SK-N-SH (cell line): ENCODE results near the gene SASH1. TPM values are rescaled to one million over a fixed set of nuclear protein-coding genes. Genes with fewer than 3 reads are reported as not detected.

Experiments
- CTCF ChIA-PET: fragments of 300-600, 350-600 bp; formaldehyde crosslinking; extraction: SDS; loops from one replicate; lab custom pipeline; 2021; lab: Yijun Ruan, JAX
- POLR2A ChIA-PET: fragments of 350-600 bp; sonication (Branson Sonifier 250); formaldehyde crosslinking; extraction: SDS; loops from one replicate; lab custom pipeline; 2020; ENCODE audit warnings: antibody characterized with exemption, inconsistent platforms; lab: Yijun Ruan, JAX
- DNase-seq: peaks from one replicate; pipeline ENCODE4 v3.0.0; 2012
- H2AFZ ChIP-seq: fragments of 200-600 bp; sonication (generic); 2 replicates; pipeline ENCODE4 v1.8.1; 2016; ENCODE audit warnings: antibody characterized with exemption, mild to moderate bottlenecking, low read depth
- H3F3A ChIP-seq: fragments of 200-600 bp; sonication (generic); replicated peaks from 2 replicates; pipeline ENCODE3; 2016; ENCODE audit warnings: antibody characterized with exemption, mild to moderate bottlenecking; ENCODE audit not compliant: insufficient read depth
- H3K27ac ChIP-seq, 2 experiments: fragments of 200-500 bp in 1 of 2; fragments of 200-600 bp in 1 of 2; sonication (Bioruptor generic) in 1 of 2; sonication (generic), shearing (Covaris generic) in 1 of 2; 2 replicates each; pipeline versions ENCODE4 v1.5.1 to v1.6.1; 2014 to 2016; ENCODE audit warnings: low read depth in 2 of 2, inconsistent platforms in 1 of 2, low read length in 1 of 2, mild to moderate bottlenecking in 1 of 2, mixed read lengths in 1 of 2
- H3K27me3 ChIP-seq: fragments of 200-600 bp; sonication (generic), shearing (Covaris generic); 2 replicates; pipeline ENCODE4 v1.6.1; 2016; ENCODE audit warnings: mixed run types; ENCODE audit not compliant: insufficient read depth
- H3K36me3 ChIP-seq, 2 experiments: fragments of 200-500 bp in 1 of 2; fragments of 200-600 bp in 1 of 2; sonication (Bioruptor generic) in 1 of 2; sonication (generic) in 1 of 2; replicated peaks in 1 of 2; 2 replicates each; pipeline versions ENCODE3 to v1.5.1; 2014 to 2016; ENCODE audit warnings: low read length in 1 of 2, mild to moderate bottlenecking in 1 of 2; ENCODE audit not compliant: insufficient read depth in 2 of 2, control insufficient read depth in 1 of 2
- H3K4me1 ChIP-seq, 2 experiments: fragments of 200-500 bp in 1 of 2; fragments of 200-600 bp in 1 of 2; sonication (Bioruptor generic) in 1 of 2; sonication (generic), shearing (Covaris generic) in 1 of 2; 2 replicates each; pipeline versions ENCODE4 v1.5.1 to v1.6.1; 2014 to 2016; ENCODE audit warnings: low read depth in 1 of 2, low read length in 1 of 2, mixed run types in 1 of 2; ENCODE audit not compliant: insufficient read depth in 2 of 2, control insufficient read depth in 1 of 2
- H3K4me2 ChIP-seq: fragments of 200-600 bp; sonication (generic), shearing (Covaris generic); 2 replicates; pipeline ENCODE4 v1.6.1; 2017; ENCODE audit warnings: mixed run types
- H3K4me3 ChIP-seq, 2 experiments: fragments of 200-500 bp in 1 of 2; fragments of 200-600 bp in 1 of 2; sonication (Bioruptor generic) in 1 of 2; sonication (generic), shearing (Covaris generic) in 1 of 2; 2 replicates each; pipeline versions ENCODE4 v1.5.1 to v1.8.1; 2014 to 2016; ENCODE audit warnings: low read depth in 2 of 2, inconsistent platforms in 1 of 2, low read length in 1 of 2, mild to moderate bottlenecking in 1 of 2, mixed read lengths in 1 of 2, moderate library complexity in 1 of 2
- H3K79me2 ChIP-seq: fragments of 200-600 bp; sonication (generic); 2 replicates; pipeline ENCODE4 v1.8.1; 2017; ENCODE audit warnings: mild to moderate bottlenecking; ENCODE audit not compliant: insufficient read depth
- H3K9ac ChIP-seq: fragments of 200-600 bp; sonication (generic); 2 replicates; pipeline ENCODE4 v1.6.1; 2017; ENCODE audit warnings: mixed run types
- H3K9me2 ChIP-seq: fragments of 200-600 bp; sonication (generic); 2 replicates; pipeline ENCODE4 v1.6.1; 2017; ENCODE audit warnings: mixed run types
- H3K9me3 ChIP-seq: fragments of 200-600 bp; sonication (generic); 2 replicates; pipeline ENCODE4 v1.6.1; 2017; ENCODE audit warnings: mixed run types, mild to moderate bottlenecking, moderate library complexity
- H4K20me1 ChIP-seq: fragments of 200-600 bp; sonication (generic); 2 replicates; pipeline ENCODE4 v1.6.1; 2017; ENCODE audit warnings: mild to moderate bottlenecking, mixed run types; ENCODE audit not compliant: insufficient read depth
- EP300 ChIP-seq, 2 experiments: IDR thresholded peaks; 2 replicates each; pipeline versions ENCODE4 v1.4.0 to v1.6.1; 2012; ENCODE audit warnings: borderline replicate concordance in 1 of 2, low read depth in 1 of 2, low read length in 1 of 2
- EZH2phosphoT487 ChIP-seq: fragments of 200-600 bp; sonication (generic); IDR thresholded peaks from 2 replicates; pipeline ENCODE4 v1.6.1; 2017; ENCODE audit warnings: low read depth, mixed run types, mild to moderate bottlenecking, antibody characterized with exemption, moderate library complexity, borderline replicate concordance
- GABPA ChIP-seq: IDR thresholded peaks from 2 replicates; pipeline ENCODE4 v1.4.0; 2012; ENCODE audit warnings: low read depth, mild to moderate bottlenecking
- GATA2 ChIP-seq: sonication (generic); formaldehyde crosslinking; IDR thresholded peaks from 2 replicates; pipeline ENCODE4 v1.5.0; 2020; ENCODE audit warnings: mild to moderate bottlenecking, missing genetic modification reagents
- IRF3 ChIP-seq: fragments of 150-350 bp; IDR thresholded peaks from 2 replicates; pipeline ENCODE4 v1.6.1; 2016; ENCODE audit warnings: mild to moderate bottlenecking, low read depth, low read length
- JUND ChIP-seq: IDR thresholded peaks from 2 replicates; pipeline ENCODE4 v1.4.0; 2012
- MXI1 ChIP-seq: IDR thresholded peaks from 2 replicates; pipeline ENCODE4 v1.6.1; 2012; ENCODE audit warnings: mild to moderate bottlenecking, low read depth, low read length, improper control_type of control experiment
- PBX3 ChIP-seq: IDR thresholded peaks from 2 replicates; pipeline ENCODE4; 2012
- REST ChIP-seq: IDR thresholded peaks from 2 replicates; pipeline ENCODE4 v1.6.1; 2012; ENCODE audit warnings: mild to moderate bottlenecking, low read depth, low read length, moderate library complexity
- TEAD4 ChIP-seq: IDR thresholded peaks from 2 replicates; pipeline ENCODE4 v1.4.0; 2012; ENCODE audit warnings: mild to moderate bottlenecking, borderline replicate concordance; ENCODE audit not compliant: insufficient read depth
- ZBTB33 ChIP-seq: IDR thresholded peaks from 2 replicates; pipeline ENCODE4 v1.4.0; 2012; ENCODE audit warnings: low read depth, borderline replicate concordance
- WGBS: methylation state at CpG from one replicate; pipeline ENCODE4 v1.1.6; 2017; ENCODE audit warnings: low lambda C conversion rate; 5-methylcytosine and 5-hydroxymethylcytosine counted together
- polyA plus RNA-seq, 3 experiments: library from polyadenylated mRNA; depleted of rRNA; stranded (reverse); fragments of >200 nt; gene quantifications; 2 replicates each; pipeline ENCODE4 v1.2.3, GENCODE V29; 2012

Gene SASH1
- polyA plus RNA-seq, 1 of the 3 experiments (the other 2 are of a cell fraction): 19.8 TPM

- H3K36me3 ChIP-seq: peaks cover 0 to 29% of the 10 kb centered on the region in 2 experiments
- H4K20me1 ChIP-seq: no peaks in the 10 kb centered on the region
- no peak overlapping the region for H3K4me3 ChIP-seq
- no peaks in the 10 kb centered on the region for H3K9me3 ChIP-seq
- CTCF ChIA-PET: interaction anchor here (0.8 kb wide), 1 partner anchor 69 kb away, joined by 3 read pairs; no protein-coding TSS in a partner anchor
- no peak overlapping the region for H2AFZ ChIP-seq
- no peak for DNase-seq
- 50% methylated on average over 1 of the region's 1 CpG for WGBS
- no peaks in the 10 kb centered on the region for H3K9me2 ChIP-seq
- H3K9ac ChIP-seq: no peak overlapping the region
- H3K4me1 ChIP-seq: peaks cover 0 to 5% of the 10 kb centered on the region in 2 experiments; a peak in 1 of 4 replicates
- POLR2A ChIA-PET: no interaction called here
- H3K27me3 ChIP-seq: no peaks in the 10 kb centered on the region
- TF ChIP-seq EZH2phosphoT487 (no peak), IRF3 (no peak), ZBTB33 (no peak), PBX3 (no peak), MXI1 (no peak), GATA2 (CRISPR knock-in tag) (no peak), JUND (no peak), EP300 (IDR thresholded peaks at IDR 0.05; ENCODE audit: borderline replicate concordance in 1 of 2, low read depth in 1 of 2, low read length in 1 of 2) (no peak), REST (no peak), TEAD4 (no peak), GABPA (no peak)
- H3F3A ChIP-seq: peaks cover 14% of the 10 kb centered on the region
- H3K27ac ChIP-seq: no peak overlapping the region
- H3K4me2 ChIP-seq: no peak overlapping the region
- peaks cover 38% of the 10 kb centered on the region for H3K79me2 ChIP-seq
Measured at GRCh38 chr6:148395583-148396101, 53.0 kb downstream of the SASH1 start.
